ENCODE measurements around the gene GSK3B. TPM values are rescaled to one million over a fixed set of nuclear protein-coding genes. Genes with fewer than 3 reads are reported as not detected.
"Not testable (repeated sequence)": the region's sequence is repeated elsewhere in the genome, so short reads cannot be mapped to it uniquely, and the experiment has no call there.

GSK3B gene
- total and polyA plus RNA-seq, 7 donors: 9.1 to 43.2 (median 34.5) TPM

DNA sequence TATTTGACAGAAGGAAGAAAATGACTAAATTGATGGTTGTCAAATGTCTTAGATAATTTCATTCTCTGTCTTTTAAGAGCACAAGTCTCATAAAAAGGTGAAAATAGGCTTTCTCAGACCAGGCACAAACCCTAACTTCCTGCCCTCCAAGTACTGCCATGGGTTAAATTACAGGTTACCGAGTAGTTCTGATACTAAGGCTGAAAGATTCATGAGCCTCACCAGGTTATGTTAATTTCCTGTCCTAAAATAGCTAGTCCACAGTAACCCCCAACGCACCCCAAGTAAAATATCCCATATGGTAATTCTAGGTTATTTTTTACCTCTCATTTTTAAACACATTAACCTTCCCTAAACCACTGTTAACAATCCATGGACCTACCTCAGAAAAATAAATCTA is 42.0 kb downstream of the GSK3B start:
- Histone ChIP-seq H3K4me3 (no peak overlapping the region), H3K9me3 (no peaks in the 10 kb centered on the region), H3K27ac (no peak overlapping the region), H3K4me1 (peaks cover 66% of the 10 kb centered on the region), H3K36me3 (ENCODE audit: insufficient read depth in 1 of 2, low read depth in 1 of 2) (no peaks in the 10 kb centered on the region), H3K27me3 (ENCODE audit: insufficient read depth in 3 of 3, low read length in 2 of 3) (no peaks in the 10 kb centered on the region)
- DNase-seq (no peak), ATAC-seq (peak in 1 of 4 donors; percentile 21)
- TF ChIP-seq, protein P1, sequence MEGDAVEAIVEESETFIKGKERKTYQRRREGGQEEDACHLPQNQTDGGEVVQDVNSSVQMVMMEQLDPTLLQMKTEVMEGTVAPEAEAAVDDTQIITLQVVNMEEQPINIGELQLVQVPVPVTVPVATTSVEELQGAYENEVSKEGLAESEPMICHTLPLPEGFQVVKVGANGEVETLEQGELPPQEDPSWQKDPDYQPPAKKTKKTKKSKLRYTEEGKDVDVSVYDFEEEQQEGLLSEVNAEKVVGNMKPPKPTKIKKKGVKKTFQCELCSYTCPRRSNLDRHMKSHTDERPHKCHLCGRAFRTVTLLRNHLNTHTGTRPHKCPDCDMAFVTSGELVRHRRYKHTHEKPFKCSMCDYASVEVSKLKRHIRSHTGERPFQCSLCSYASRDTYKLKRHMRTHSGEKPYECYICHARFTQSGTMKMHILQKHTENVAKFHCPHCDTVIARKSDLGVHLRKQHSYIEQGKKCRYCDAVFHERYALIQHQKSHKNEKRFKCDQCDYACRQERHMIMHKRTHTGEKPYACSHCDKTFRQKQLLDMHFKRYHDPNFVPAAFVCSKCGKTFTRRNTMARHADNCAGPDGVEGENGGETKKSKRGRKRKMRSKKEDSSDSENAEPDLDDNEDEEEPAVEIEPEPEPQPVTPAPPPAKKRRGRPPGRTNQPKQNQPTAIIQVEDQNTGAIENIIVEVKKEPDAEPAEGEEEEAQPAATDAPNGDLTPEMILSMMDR (IDR thresholded peaks at IDR 0.05): no peak
- intact Hi-C loops (cut with DNase I): no loop called here
- 8 to 17% (median 10%) methylated on average over 2 of the region's 2 CpGs for WGBS, 3 donors

DNA sequence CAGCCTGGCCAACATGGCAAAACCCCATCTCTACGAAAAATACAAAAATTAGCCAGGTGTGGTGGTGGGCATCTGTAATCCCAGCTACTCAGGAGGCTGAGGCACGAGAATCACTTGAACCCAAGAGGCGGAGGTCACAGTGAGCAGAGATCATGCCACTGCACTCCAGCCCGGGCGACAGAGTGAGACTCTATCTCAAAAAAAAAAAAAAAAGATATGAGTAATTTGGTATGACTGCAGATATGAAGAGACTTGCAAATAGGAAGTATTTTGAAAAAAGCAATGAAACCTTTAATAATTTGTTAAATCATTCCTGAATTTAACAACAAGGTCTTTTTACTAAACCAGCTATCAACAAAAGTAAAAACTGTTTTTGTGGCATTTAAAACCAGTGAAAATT is 42.7 kb downstream of the GSK3B start:
- WGBS, 3 donors: 68 to 96% (median 87%) methylated on average over 5 of the region's 5 CpGs
- DNase-seq; H3K27ac ChIP-seq; ATAC-seq; H3K27me3 ChIP-seq (ENCODE audit: insufficient read depth in 3 of 3, low read length in 2 of 3); H3K36me3 ChIP-seq (ENCODE audit: insufficient read depth in 1 of 2, low read depth in 1 of 2); intact Hi-C loops (cut with DNase I); H3K4me3 ChIP-seq; H3K9me3 ChIP-seq: not testable (repeated sequence)
- H3K4me1 ChIP-seq: peaks cover 68% of the 10 kb centered on the region

DNA sequence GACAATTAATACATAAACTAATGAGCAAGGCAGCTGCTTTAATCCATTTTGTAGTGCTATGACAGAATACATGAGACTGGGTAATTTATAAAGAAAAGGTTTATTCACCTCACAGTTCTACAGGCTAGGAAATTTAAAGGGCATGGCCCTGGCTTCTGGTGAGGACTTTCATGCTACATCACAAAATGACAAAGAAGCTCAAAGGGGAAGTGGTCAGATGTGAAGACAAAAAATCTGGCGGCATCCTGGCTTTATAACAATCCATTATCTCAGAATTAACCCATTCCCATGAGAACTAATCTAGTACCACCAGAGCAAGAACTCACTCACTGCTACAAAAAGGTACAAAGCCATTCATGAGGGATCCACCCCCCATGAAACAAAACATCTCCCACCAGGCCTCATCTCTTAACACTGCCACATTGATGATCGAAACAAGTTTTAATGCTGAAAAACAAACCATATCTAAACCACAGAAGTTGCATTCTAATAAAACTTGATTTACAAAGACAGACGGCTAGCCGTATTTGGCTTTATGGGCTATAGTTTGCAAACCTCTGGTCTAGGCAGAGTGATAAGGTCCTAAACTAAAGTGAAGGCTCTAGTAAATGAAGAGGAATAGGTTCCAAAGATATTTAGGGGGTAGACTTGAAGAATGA is 44.2 kb downstream of the GSK3B start:
- no peak overlapping the region for H3K27ac ChIP-seq
- no peaks in the 10 kb centered on the region for H3K36me3 ChIP-seq (ENCODE audit: insufficient read depth in 1 of 2, low read depth in 1 of 2)
- 85 to 89% (median 87%) methylated on average over 4 of the region's 4 CpGs for WGBS, 3 donors
- H3K4me1 ChIP-seq: peaks cover 60% of the 10 kb centered on the region
- intact Hi-C loops (cut with DNase I): no loop called here
- peaks cover 12% of the 10 kb centered on the region for H3K9me3 ChIP-seq
- TF ChIP-seq, protein P1 (IDR thresholded peaks at IDR 0.05): no peak
- no peak for DNase-seq
- no peaks in the 10 kb centered on the region for H3K27me3 ChIP-seq (ENCODE audit: insufficient read depth in 3 of 3, low read length in 2 of 3)
- ATAC-seq: no peak
- H3K4me3 ChIP-seq: no peak overlapping the region

DNA sequence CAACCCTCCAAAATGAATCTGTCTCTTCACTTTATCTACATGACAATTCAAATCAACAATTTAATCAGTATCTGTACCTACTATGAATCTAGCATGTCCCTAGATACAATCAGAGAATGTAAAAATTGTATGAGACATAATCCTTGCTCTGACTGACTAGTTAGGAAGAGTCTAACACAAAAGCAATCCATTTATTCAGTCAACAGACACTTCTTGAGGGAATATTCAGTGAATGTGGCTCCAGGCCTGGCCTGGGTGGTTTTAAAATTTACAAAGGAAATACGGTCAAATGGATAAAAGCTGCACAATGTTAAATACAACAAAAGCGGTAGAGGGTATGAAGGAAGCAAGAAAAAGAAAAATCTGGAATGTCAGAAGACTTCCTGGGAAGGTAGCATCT is 45.2 kb downstream of the GSK3B start:
- H3K27me3 ChIP-seq (ENCODE audit: insufficient read depth in 3 of 3, low read length in 2 of 3): no peaks in the 10 kb centered on the region
- H3K36me3 ChIP-seq (ENCODE audit: insufficient read depth in 1 of 2, low read depth in 1 of 2): no peaks in the 10 kb centered on the region
- ATAC-seq: no peak
- intact Hi-C loops (cut with DNase I): no loop called here
- H3K27ac ChIP-seq: no peak overlapping the region
- H3K4me1 ChIP-seq: peaks cover 60% of the 10 kb centered on the region
- peaks cover 12% of the 10 kb centered on the region for H3K9me3 ChIP-seq
- TF ChIP-seq, protein P1 (IDR thresholded peaks at IDR 0.05): no peak
- 34 to 66% (median 44%) methylated on average over 2 of the region's 2 CpGs for WGBS, 3 donors
- H3K4me3 ChIP-seq: no peak overlapping the region
- no peak for DNase-seq

DNA sequence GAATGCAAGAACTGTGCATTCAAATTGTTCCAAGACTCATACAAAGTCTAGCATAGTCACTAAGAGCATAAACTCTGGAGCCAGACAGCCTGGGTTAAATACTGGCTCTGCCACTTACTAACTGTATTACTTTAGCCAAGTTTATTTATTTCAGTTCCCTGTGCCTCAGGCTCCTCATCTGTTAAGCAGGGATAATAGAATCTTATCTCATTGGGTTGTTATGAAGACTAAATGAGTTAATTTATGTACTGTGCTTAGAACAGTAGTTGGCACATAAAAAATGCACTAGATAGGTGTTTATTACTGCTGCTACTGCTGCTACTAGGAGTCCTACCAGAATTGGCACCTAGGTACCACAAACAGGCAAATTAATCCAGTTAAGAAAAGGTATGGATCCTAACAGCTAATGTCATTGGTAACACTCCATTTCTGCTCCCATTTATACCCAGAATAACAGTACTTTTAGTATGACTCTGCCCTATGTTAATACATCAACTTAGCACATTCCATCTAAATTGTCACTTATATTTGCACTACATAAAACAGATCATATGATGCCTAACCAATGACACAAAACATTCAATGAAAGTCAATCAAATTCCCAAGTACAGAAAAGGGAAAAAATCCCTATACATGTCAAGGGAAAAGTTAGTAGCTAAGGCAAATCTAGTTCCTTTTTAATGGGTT is 45.7 kb downstream of the GSK3B start:
- no peak for DNase-seq
- ATAC-seq: peak in 1 of 4 donors; percentile 30
- intact Hi-C loops (cut with DNase I): no loop called here

More for the DNA sequence above, 45.7 kb downstream of the GSK3B start:
- no peak overlapping the region for H3K27ac ChIP-seq
- H3K27me3 ChIP-seq (ENCODE audit: insufficient read depth in 3 of 3, low read length in 2 of 3): no peaks in the 10 kb centered on the region
- peaks cover 60% of the 10 kb centered on the region for H3K4me1 ChIP-seq
- H3K4me3 ChIP-seq: no peak overlapping the region
- TF ChIP-seq, protein P1 (IDR thresholded peaks at IDR 0.05): no peak
- peaks cover 12% of the 10 kb centered on the region for H3K9me3 ChIP-seq
- no peaks in the 10 kb centered on the region for H3K36me3 ChIP-seq (ENCODE audit: insufficient read depth in 1 of 2, low read depth in 1 of 2)
